HG03159 (cell line): Measurements from ENCODE around the gene PDE4D.
"Not testable (repeated sequence)": the region's sequence is repeated elsewhere in the genome, so short reads cannot be mapped to it uniquely, and the experiment has no call there.

ENCODE experiments used
- ATAC-seq: cut with Tn5 transposase; IDR thresholded peaks from one replicate; pipeline ENCODE4 v1.9.1; 2021; ENCODE audit warnings: mild to moderate bottlenecking, moderate library complexity; ENCODE audit not compliant: unreplicated experiment

Gene PDE4D

DNA sequence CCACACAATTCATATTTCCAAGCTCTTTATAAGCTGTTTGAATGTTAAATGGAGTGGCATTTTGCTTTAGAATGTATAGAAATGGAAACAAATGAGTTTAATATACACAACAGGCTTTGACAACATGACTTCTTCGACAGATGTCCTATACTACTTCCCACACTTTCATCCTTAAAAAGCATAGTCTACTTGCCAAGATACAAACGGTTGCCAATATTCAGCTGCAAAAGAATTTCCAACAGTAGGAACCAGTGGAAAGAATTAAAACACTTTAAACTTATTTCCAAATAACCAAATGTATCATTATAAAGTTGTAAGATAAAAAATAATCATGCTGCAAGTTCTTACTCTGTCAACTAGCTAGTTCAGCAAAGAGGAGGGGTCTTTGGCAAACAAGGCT, 456.4 kb downstream of the PDE4D start:
- no peak for ATAC-seq

DNA sequence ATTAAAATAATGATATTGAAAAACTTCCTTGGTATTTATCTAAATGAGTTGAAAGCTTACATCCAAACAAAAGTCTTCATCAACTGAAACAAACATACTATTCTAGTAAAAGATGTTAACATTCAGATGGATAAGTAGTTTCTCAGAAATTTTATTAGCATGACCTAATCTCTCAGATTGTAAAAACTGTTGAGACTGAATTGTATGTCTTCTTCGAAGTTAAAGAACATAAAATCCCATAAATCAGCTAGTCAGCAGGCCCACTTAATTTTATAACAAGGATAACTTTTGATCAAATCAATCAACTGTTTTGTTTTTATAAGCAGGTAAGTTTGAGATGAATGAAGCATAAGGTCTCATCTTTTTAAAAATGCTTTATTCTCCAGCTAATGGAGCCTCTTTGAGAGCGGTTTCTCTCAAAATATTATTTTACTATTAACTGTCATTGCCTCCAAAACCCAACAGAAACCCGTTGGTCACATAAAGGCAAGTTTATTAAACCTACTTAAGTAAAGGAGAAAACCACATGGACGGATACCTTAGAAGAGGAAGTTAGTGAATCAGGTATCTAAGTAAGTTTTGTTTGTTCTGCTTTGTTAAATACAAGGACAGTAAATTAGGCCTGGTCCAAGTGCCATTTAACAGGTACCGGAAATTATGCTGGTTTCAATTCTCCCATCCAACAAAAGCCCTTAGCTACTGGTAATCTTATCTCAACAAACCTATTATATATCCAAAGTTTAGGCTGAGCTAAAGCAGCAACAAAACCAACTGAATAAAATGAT, 457.0 kb downstream of the PDE4D start:
- ATAC-seq: no peak

DNA sequence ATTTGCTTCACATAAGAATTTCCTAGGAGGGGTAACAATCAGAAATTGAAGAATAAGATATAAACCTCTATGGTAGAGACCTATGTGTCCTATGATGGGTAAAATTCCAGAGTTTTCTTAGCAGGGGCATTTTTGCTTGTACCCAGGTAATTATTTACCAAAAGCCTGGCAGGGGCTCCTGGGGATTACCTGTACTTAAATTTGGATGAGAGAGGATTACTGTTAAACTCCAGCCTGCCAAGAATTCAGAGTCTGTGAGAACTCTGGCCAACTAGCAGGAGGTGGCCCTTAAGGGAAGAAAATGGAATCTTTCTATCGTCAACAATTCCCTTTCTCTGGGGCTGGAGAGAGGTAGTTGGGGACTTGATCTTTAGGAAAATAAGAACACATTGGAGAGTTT, 460.4 kb downstream of the PDE4D start:
- ATAC-seq: no peak

DNA sequence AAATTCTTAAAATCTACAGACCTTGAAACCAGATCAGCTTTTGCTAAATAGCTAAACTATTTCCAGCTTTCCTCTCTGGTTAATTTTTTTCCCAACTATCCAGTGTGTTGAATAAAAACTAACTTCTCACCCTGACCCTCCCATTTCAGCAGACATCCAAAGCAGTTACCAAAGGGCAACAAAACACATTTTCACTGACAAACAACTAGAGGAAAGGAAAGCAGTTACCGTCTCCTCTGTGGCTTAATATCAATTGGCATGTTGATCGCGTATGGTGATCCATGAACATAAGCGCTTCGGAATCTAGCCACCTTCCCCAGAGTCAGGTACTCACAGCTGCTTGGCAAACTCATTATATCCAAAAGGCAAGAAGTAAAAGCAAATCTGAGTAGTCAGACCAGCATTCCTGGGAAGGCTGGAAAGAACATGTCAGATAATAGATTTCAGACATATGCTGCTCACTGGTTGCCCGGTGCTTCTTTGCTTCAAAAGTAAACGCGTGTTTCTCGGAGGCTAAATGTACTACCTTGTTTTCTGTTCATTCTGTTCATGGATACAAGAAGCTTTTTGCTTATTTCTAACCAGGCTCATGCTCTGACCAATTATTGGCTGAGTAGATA, 463.4 kb downstream of the PDE4D start:
- no peak for ATAC-seq

DNA sequence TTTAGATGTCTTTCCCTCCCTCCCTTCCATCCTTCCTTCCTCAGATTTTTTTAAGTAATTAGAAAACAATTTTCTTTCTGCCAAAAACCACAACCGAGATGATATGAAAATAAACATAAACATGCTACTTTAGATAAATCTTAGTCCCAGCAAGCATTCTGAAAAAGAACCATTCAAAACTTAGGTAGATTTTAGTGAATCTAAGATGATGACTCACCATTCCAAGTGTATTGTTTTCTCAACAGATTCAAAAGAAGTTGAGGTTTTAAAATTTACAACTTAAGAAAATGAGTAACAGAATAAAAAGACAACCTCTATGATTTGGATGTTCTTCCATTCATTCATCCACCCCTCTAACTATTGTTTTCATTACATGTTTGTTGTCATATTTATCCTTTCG, 465.1 kb downstream of the PDE4D start:
- ATAC-seq: no peak

DNA sequence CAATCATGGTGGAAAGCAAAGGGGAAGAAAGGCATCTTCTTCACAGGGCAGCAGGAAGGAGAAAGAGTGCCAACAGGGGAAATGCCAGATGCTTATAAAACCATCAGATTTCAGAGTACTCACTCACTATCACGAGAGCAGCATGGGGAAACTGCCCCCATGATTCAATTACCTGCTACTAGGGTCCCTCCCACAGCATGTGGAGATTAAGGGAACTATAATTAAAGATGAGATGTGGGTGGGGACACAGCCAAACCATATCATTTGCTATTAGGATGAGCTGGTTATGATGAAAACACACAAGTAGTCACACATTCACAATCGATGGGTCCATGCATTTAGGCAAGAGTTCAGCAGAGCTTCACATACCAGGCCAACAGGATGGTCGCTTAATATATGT, 469.0 kb downstream of the PDE4D start:
- no peak for ATAC-seq

DNA sequence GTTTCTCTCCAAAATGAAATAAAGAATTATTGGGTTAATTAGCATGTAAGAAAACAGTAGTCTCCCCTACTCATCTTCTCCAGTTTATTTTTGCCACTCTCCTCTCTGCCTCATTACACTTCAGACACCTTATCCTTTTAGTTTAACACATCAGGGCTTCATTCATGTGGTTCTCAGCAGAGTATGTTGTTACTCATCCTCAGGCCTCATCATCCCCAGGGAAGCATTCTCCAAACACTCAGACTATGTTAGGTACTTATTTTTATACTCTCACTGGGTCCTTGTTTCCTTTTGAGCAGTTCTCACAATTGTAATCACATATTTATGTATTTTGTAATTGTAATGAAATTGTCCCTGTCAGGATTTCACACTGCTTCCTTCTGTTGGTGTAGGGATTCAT, 470.5 kb downstream of the PDE4D start:
- no peak for ATAC-seq

DNA sequence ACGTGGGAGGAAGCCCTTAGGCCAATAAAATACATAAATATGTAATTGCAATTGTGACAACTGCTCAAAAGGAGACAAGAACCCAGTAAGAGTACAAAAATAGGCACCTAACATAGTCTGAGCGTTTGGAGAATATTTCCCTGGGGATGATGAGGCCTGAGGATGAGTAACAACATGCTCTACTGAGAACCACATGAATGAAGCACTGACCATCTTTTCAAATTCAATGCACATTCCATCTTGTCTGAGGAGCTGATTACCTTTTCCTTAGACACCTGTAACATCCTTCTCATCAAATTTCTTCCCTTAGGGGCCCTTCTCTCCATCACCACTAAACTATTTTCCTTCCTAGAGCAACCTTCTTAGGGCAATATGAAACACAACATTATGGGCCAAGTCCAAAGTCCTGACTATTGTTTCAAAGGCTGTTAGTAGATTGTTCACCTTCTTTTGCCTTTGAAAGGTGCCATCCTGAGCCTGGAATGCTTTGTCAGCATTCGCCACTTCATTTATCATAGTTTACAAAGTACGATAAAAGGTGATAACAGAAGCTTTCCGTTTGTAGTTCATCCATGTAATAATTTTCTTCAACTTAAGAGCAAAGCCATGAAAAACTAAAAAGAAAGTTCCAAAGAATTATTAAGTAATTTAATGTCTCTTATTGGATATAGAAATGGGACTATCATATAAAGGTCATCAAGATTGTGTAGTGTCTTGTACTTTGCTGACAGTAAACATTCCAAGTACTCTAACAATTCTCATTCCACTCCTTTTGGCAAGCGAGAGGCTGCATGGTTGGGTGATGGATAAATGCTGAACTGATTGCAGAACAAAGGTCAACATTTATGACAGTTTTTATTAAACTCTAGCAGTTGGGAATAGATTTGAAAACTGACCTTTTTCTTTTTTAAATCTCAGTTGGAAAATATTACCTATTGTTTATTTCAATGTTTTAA, 471.3 kb downstream of the PDE4D start:
- no peak for ATAC-seq

DNA sequence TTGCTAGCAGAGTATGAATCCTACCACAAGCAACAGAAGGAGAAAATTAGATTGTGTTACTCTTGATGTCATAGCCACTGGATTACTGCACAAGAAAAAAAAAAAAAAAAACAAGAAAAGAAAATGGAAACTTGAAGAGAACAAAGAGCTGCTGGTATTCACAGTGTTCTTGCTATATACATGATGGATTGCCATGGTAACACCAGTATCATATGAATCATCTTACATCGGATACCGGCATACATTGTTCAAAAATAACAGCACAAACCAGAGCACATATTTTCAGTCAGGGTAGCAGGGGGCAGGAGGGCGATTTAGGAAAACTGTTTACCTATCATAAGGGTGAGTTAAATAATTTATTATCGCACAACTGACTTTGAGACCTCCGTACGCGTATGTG, 472.9 kb downstream of the PDE4D start:
- no peak for ATAC-seq

DNA sequence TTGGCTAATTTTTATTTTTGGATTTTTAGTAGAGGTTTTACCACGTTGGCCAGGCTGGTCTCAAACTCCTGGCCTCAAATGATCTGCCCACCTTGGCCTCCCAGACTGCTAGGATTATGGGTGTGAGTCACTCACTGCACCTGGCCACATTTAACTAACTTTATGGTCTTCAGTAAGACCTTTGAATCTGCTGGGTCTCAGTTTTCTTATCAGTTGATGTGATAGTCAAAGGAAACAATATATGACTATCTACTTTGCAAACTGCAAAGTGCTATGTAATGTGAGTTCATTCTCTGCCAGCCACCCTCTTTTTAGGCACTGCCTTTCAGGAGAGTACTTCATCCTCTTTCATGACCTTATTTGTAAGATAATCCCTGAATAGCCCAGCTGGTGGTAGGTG, 474.7 kb downstream of the PDE4D start:
- no peak for ATAC-seq

DNA sequence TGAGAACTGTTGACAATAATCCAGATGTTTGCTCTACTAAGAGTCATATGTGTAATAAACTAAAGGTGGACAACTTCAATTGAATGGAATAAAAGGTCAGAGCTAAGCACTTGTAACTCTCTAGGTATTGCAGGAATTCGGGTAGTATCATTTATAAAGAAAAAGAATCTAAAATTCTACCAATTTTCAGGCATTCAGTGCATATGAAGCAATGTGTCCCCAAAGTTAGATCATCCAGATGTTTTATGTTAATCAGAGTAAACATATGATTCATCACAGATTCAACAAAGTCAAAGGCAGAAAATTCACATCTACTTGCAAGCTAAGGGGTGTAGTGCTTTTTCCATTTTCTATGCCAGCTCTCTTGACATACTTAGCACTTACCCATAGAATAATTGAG, 477.1 kb downstream of the PDE4D start:
- no peak for ATAC-seq

DNA sequence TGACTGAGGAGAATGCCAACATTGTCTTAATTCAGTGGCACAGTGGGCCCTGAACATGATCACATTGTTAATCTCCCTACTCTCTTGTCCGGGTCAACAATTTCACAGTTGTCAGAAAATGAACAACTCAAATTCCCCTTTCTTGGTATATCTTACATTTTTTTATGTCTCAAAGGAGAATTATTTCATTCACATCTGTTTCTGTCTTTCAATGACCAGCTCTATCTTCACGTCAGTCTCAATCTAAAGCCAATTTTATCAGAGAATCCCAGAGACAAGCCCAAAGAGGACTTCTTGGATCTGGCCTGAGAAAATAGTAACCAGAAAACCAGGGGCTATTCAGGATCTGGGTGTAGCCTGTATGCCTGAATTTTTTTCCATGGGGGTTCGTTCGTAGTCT, 477.5 kb downstream of the PDE4D start:
- ATAC-seq: no peak

DNA sequence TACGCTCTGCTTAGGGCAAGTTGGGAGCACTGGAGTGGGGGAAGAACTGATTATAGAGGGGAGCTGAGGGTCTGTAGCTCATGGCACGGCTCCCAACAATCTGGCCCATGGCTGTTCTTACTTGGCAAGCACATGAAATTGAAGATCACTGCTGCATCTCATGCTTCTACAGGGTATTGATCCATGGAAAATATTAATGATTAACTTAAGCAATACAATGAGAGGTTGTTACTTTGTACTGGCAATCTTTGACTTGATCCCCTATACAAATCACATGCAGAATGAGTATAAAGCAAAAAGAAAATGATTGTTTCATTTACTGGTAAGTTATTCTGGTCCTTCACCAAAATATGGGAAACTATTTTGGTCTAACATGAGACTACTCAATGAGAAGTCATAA, 481.1 kb downstream of the PDE4D start:
- no peak for ATAC-seq

DNA sequence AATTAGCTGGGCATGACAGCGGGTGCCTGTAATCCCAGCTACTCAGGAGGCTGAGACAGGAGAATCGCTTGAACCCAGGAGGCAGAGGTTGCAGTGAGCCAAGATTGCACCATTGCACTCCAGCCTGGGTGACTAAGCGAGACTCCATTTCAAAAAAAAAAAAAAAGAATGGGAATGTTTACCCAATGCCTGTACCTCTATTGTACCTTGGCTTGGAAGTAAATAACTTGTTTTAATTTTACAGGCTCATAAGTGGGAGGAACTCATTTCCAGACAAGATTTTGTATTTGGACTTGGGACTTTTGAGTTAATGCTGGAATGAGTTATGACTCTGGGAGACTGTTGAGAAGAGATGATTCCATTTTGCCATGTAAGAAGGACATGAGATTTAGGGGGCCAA, 484.5 kb downstream of the PDE4D start:
- ATAC-seq: not testable (repeated sequence)

DNA sequence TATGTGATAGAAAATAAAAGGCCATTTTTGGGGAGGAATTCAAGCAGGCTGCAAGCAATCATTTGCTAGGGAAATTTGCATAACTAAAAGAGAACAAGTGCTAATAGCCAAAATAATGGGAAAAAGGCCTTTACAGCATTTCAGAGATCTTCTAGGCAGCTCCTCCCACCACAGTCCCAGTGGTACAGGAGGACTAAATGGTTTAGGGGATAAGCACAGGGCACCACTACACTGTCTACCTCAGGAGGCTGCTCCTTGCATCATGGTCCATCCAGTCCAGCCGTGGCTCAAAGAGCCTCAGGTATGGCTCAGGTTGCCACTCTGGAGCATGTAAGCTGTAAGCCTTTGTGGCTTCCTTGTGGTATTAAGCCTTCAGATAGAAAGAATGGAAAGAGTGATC, 485.6 kb downstream of the PDE4D start:
- no peak for ATAC-seq

DNA sequence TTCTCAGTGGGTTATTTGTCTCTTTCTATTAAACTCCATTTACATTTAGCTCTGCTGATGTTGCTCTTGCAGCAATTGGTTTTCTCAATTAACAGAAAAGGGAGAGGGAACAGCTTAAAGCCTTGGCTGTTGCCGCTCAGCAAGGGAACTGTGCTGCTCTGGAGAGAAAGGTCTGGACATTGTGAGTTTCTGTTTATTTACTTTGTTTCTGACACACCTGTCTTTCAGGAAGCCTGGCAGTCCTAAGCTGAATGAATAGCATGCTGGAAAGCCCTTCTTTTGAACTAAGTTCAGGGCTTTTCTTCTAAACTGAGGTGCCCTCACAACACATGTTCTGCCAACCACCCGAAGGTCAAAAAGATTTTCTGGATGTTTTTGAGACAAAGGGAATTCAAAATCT, 491.9 kb downstream of the PDE4D start:
- ATAC-seq: no peak

DNA sequence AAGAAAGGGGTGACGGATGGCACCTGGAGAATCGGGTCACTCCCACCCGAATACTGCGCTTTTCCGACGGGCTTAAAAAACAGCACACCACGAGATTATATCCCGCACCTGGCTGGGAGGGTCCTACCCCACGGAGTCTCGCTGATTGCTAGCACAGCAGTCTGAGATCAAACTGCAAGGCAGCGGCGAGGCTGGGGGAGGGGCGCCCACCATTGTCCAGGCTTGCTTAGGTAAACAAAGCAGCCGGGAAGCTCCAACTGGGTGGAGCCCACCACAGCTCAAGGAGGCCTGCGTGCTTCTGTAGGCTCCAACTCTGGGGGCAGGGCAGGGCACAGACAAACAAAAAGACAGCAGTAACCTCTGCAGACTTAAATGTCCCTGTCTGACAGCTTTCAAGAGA, 498.6 kb downstream of the PDE4D start:
- not testable (repeated sequence) for ATAC-seq

DNA sequence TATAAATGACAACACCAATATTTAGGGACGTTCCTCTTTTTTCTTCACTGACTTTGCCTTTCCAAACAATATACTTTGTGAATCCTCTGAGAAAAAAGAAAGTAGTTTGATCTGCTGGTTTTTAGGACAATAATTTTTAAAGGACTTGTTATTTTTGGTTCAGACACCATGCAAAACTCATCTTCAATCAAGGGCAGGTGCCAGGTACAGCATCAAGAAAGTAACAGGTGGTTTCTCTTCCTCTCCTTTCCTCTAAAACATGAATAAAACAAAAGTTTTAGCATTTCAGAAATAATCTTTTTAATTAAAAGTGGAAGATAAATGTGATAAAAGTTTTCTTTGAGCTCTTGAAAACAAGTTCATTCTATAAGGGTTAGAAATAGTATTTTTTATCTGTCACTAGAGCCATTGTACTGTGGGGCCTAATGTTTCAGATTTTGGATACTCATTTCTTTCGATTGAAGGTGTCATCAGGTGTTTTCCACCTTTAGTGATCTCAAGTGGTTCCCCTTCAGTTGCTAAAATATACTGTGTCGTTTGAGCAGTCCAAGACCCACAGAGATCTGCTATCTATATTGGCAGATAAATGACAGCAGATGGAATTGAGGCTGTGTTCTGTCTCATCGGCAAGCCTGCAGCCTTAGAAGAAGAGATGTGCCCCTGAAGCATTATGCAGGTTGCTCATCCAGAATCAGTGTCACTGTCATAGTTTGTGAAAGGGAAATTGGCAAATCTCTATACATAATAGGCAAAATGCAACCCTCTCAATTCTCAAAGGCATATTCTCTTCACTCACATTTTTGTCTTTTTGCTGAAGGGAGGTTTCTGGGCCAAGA, 499.7 kb downstream of the PDE4D start:
- no peak for ATAC-seq

DNA sequence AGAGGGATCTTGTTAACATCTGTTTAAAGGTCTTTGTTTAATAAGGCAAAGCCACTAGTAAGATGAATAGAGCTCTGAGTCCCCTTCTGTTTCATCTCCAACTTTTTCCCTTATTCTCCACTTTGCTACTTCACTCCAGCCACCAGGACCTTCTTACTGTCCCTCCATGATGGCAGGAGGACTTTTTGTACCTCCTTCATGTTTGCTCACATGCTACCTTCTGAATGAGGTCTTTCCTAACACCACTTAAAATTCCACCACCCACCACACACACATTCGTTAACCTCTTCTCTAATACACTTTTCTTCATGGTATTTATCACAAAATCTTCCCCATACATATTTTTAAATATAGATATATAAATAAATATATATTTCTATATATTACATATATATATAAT, 501.9 kb downstream of the PDE4D start:
- ATAC-seq: no peak

DNA sequence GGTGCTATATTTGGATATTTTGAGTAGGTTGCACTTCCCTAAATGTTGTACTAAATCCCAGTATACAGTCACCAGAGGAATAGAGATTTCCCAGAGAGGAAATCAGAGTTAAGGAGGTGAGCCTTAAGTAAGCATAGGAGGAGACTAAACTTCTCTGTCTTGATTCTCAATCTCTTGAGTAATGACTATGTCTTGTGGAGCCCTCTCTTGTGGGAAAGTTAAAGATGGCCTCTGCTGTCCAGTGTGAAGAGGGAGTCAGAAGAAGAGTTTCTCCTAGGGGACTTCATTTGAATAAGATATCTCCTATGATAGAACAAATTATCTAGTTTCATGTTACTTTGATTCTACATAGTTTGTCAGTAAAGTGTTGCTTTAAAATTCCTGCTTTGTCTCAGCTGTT, 502.5 kb downstream of the PDE4D start:
- ATAC-seq: no peak
